Measurements from ENCODE around the gene MESP1.
"Not testable (repeated sequence)": the region's sequence is repeated elsewhere in the genome, so short reads cannot be mapped to it uniquely, and the experiment has no call there.

The MESP1 gene

DNA sequence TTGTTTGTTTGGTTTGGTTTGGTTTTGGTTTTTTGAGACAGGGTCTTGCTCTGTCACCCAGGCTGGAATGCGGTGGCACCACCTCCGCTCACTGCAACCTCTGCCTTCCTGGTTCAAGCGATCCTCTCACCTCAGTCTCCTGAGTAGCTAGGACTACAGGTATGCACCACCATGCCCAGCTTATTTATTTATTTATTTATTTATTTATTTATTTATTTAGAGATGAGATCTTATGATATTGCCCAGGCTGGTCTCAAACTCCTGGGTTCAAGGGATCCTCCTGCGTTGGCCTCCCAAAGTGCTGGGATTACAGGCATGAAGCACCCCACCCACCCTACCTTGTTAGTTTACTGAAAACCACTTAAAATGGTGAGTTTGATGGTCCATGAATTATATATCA, 37.5 kb upstream of the MESP1 start:
- H3K79me2 ChIP-seq (ENCODE audit: control insufficient read depth, insufficient read depth, low read length, unreplicated experiment); H3K4me3 ChIP-seq (ENCODE audit: low read depth, low read length); H3K4me1 ChIP-seq (ENCODE audit: control insufficient read depth, insufficient read depth, low read length, unreplicated experiment); H3K27me3 ChIP-seq (ENCODE audit: insufficient read depth, low read length); H2AFZ ChIP-seq (ENCODE audit: low read length, unreplicated experiment); H3K27ac ChIP-seq (ENCODE audit: low read depth, low read length): not testable (repeated sequence)
- H3K36me3 ChIP-seq (ENCODE audit: insufficient read depth, low read length) = peaks cover 62% of the 10 kb centered on the region

DNA sequence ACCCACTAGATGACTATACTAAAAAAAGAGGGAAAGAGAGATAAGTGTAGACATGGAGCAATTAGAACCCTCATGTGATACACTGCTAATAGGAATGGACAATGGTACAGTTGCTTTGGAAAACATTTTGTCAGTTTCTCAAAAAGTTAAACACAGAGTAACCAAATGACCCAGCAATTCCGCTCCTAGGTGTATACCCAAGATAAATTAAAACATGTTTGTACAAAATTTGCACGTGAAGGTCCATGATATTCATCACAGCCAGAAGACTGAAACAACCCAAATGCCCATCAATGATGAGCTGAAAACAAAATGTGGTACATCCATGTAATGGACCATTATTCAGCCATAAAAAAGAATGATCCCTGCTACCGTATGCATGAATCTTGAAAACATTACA, 36.9 kb upstream of the MESP1 start:
- Histone ChIP-seq H2AFZ (ENCODE audit: low read length, unreplicated experiment) (no peak overlapping the region), H3K27me3 (ENCODE audit: insufficient read depth, low read length) (no peaks in the 10 kb centered on the region), H3K4me1 (ENCODE audit: control insufficient read depth, insufficient read depth, low read length, unreplicated experiment) (no peaks in the 10 kb centered on the region), H3K4me3 (ENCODE audit: low read depth, low read length) (no peak overlapping the region), H3K79me2 (ENCODE audit: control insufficient read depth, insufficient read depth, low read length, unreplicated experiment) (no peaks in the 10 kb centered on the region), H3K27ac (ENCODE audit: low read depth, low read length) (no peak overlapping the region), H3K36me3 (ENCODE audit: insufficient read depth, low read length) (peaks cover 62% of the 10 kb centered on the region)

DNA sequence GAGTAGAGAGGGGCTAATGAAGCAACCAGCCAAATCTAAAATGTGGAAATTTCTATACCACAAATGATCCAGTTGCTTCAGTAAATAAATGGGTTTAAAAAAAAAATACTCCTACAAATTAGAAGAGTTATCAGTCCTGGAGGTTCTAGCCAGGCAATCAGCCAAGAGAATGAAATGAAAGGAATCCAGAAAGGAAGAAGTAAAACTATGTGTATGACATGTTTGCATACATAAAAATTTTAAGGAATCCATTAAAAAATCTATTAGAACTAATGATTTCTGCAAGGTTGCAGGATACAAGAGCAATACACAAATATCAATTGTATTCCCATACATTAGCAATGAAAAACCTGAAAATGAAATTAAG, 34.7 kb upstream of the MESP1 start:
- Histone ChIP-seq H3K4me1 (ENCODE audit: control insufficient read depth, insufficient read depth, low read length, unreplicated experiment) (peaks cover 20% of the 10 kb centered on the region), H3K36me3 (ENCODE audit: insufficient read depth, low read length) (peaks cover 42% of the 10 kb centered on the region)

DNA sequence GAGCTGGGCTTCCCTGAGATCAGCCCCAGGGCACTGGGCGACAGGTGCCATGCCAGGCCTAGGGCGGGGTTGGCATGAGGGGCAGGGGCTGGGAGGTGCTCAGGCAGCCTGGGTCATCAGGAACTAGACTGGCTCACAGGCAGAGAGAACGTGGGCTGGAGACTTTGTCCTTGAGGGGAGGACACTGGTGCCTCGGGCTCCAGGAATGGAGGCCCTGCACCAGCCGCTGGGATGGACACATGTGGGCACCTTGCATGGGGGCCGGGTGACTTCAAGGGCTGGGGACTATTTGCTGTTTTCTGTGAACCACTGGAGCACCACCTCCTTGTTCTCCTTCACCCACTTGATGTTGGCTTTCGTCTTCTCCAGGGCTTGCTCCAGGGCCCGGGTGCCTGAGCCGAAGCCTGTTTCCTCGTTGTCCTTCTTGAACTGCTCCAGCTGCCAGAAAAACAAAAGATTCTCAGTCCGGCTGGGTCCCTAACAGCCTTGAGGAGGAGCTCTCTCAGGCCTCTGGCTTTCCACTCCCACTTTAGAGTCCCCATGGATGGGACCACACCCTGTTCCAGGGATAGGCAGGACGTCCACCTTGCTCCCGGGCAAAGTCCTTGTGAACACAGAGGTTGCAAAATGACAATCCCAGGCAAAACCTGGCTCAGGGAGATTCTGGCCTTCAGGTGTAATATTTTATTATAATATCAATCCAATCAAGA, 34.2 kb upstream of the MESP1 start:
- Histone ChIP-seq H2AFZ (ENCODE audit: low read length, unreplicated experiment) (no peak overlapping the region), H3K4me3 (ENCODE audit: low read depth, low read length) (no peak overlapping the region), H3K79me2 (ENCODE audit: control insufficient read depth, insufficient read depth, low read length, unreplicated experiment) (no peaks in the 10 kb centered on the region), H3K27ac (ENCODE audit: low read depth, low read length) (no peak overlapping the region), H3K4me1 (ENCODE audit: control insufficient read depth, insufficient read depth, low read length, unreplicated experiment) (peaks cover 23% of the 10 kb centered on the region), H3K36me3 (ENCODE audit: insufficient read depth, low read length) (peaks cover 36% of the 10 kb centered on the region), H3K27me3 (ENCODE audit: insufficient read depth, low read length) (no peaks in the 10 kb centered on the region)

More for the DNA sequence above, 34.7 kb upstream of the MESP1 start:
- no peaks in the 10 kb centered on the region for H3K27me3 ChIP-seq (ENCODE audit: insufficient read depth, low read length)
- no peak overlapping the region for H2AFZ ChIP-seq (ENCODE audit: low read length, unreplicated experiment)
- no peak overlapping the region for H3K4me3 ChIP-seq (ENCODE audit: low read depth, low read length)
- no peak overlapping the region for H3K27ac ChIP-seq (ENCODE audit: low read depth, low read length)
- H3K79me2 ChIP-seq (ENCODE audit: control insufficient read depth, insufficient read depth, low read length, unreplicated experiment) = no peaks in the 10 kb centered on the region

DNA sequence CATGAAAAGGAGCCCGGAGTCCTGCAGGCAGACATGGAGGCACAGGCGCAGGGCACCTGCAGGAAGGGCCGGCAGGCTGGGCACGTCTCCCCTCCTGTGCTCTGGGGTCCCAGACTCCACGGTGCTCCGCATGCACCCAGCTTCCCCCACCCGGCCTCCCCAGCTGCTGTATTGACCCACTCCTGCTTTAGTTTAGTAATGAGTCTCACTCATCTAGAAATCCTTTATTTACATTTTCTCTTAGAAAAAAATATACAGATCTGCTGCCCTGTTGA, 33.6 kb upstream of the MESP1 start:
- Histone ChIP-seq H3K36me3 (ENCODE audit: insufficient read depth, low read length) (peaks cover 32% of the 10 kb centered on the region), H3K27me3 (ENCODE audit: insufficient read depth, low read length) (no peaks in the 10 kb centered on the region), H3K79me2 (ENCODE audit: control insufficient read depth, insufficient read depth, low read length, unreplicated experiment) (no peaks in the 10 kb centered on the region), H3K4me1 (ENCODE audit: control insufficient read depth, insufficient read depth, low read length, unreplicated experiment) (peaks cover 23% of the 10 kb centered on the region), H3K27ac (ENCODE audit: low read depth, low read length) (no peak overlapping the region), H3K4me3 (ENCODE audit: low read depth, low read length) (no peak overlapping the region), H2AFZ (ENCODE audit: low read length, unreplicated experiment) (no peak overlapping the region)

DNA sequence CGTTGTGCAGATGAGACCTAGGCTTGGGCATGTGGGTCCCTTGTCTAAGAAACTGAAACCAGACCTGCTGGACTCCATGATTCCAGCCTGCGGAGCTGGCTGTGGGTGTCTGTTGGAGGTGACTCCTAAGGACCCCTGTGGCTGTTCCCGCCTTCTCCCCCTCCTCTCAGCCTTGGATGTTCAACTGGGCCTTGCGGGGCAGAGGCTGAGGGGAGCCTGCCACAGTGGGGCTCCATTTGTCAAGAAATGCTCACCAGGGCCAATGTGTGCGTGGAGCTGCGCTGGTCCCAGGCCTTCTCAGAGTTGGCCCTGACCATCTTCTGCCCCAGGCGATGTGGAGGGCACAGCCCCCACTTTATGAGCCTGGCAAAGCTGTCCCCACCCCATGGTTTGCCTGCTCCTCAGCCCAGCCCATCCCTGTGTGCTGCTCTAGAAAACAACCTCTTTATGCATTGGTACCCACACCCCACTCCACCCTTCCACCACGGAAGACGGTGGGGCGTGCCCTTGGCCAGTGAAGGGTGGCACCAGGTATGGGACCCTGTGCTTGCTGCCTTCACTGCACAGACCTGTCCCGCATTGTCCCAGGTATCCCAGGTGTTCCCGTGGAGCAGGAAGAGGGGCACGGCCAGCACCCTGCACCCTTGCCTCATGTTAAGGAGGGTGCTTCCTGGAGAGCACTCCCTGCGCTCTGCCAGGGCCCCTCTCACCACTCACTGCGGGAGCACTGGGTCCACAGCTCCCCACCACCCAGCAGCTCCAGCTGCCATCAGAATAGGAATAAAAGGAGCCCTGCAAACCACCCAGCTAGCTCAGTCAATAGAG, 33.0 kb upstream of the MESP1 start:
- 0 out of 2 replicates have a peak overlapping the region, but pooled peaks have one; percentile 50 for H3K27ac ChIP-seq (ENCODE audit: low read depth, low read length)
- H2AFZ ChIP-seq (ENCODE audit: low read length, unreplicated experiment) = no peak overlapping the region
- peaks cover 23% of the 10 kb centered on the region for H3K4me1 ChIP-seq (ENCODE audit: control insufficient read depth, insufficient read depth, low read length, unreplicated experiment)
- no peak overlapping the region for H3K4me3 ChIP-seq (ENCODE audit: low read depth, low read length)
- no peaks in the 10 kb centered on the region for H3K27me3 ChIP-seq (ENCODE audit: insufficient read depth, low read length)
- peaks cover 27% of the 10 kb centered on the region for H3K36me3 ChIP-seq (ENCODE audit: insufficient read depth, low read length)
- no peaks in the 10 kb centered on the region for H3K79me2 ChIP-seq (ENCODE audit: control insufficient read depth, insufficient read depth, low read length, unreplicated experiment)

DNA sequence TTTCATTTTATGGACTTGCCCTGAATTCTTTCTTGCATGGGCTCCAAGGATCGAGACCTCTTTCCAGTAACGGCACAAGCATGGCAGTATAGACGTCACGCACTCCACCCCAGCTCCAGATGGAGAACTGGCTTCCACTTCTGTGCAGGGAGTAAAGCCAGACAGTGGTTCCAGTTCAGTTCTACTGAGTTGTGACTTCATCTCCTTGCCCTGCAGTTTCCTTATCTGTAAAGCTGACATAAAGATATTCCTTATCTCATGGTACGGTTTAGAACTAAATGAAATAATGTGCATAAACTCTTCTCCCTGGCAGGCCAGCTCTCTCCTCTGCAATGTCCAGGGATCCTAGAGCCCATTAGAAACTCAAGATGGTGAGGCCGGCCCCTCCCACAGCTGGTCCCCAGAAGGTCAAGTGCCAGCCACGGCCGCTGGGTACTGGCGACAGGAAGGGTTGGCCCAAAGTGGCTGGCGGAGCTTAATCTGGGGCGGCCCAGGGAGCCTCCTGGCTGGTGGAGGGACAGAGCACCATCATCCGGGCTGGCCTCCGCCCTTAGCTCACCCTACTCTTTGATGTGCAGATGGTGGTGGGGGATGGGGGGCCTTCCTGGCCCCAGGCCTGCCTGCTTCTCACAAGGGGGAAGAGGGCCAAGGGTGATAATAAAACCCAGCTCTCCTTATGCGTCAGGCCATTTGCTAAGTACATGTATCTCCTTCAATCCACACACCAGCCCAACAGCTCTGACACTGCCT, 32.2 kb upstream of the MESP1 start:
- Histone ChIP-seq H3K4me1 (ENCODE audit: control insufficient read depth, insufficient read depth, low read length, unreplicated experiment) (peaks cover 23% of the 10 kb centered on the region), H2AFZ (ENCODE audit: low read length, unreplicated experiment) (no peak overlapping the region), H3K27ac (ENCODE audit: low read depth, low read length) (peak overlapping the region; percentile 50), H3K79me2 (ENCODE audit: control insufficient read depth, insufficient read depth, low read length, unreplicated experiment) (no peaks in the 10 kb centered on the region), H3K36me3 (ENCODE audit: insufficient read depth, low read length) (peaks cover 19% of the 10 kb centered on the region), H3K27me3 (ENCODE audit: insufficient read depth, low read length) (no peaks in the 10 kb centered on the region), H3K4me3 (ENCODE audit: low read depth, low read length) (no peak overlapping the region)

DNA sequence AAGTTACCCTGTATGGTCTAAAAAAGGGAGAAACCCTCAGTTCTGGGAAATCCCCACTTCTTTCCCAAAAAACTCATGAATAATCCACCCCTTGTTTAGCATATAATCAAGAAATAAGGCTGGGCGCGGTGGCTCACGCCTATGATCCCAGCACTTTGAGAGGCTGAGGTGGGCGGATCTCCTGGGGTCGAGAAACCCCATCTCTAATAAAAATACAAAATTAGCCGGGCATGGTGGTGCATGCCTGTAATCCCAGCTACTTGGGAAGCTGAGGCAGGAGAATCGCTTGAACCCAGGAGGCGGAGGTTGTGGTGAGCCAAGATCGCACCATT, 31.5 kb upstream of the MESP1 start:
- Histone ChIP-seq H3K27ac (ENCODE audit: low read depth, low read length) (peak overlapping the region; percentile 50), H3K4me1 (ENCODE audit: control insufficient read depth, insufficient read depth, low read length, unreplicated experiment) (peaks cover 23% of the 10 kb centered on the region), H3K36me3 (ENCODE audit: insufficient read depth, low read length) (peaks cover 12% of the 10 kb centered on the region)
- H3K27me3 ChIP-seq (ENCODE audit: insufficient read depth, low read length); H3K4me3 ChIP-seq (ENCODE audit: low read depth, low read length); H3K79me2 ChIP-seq (ENCODE audit: control insufficient read depth, insufficient read depth, low read length, unreplicated experiment); H2AFZ ChIP-seq (ENCODE audit: low read length, unreplicated experiment): not testable (repeated sequence)

DNA sequence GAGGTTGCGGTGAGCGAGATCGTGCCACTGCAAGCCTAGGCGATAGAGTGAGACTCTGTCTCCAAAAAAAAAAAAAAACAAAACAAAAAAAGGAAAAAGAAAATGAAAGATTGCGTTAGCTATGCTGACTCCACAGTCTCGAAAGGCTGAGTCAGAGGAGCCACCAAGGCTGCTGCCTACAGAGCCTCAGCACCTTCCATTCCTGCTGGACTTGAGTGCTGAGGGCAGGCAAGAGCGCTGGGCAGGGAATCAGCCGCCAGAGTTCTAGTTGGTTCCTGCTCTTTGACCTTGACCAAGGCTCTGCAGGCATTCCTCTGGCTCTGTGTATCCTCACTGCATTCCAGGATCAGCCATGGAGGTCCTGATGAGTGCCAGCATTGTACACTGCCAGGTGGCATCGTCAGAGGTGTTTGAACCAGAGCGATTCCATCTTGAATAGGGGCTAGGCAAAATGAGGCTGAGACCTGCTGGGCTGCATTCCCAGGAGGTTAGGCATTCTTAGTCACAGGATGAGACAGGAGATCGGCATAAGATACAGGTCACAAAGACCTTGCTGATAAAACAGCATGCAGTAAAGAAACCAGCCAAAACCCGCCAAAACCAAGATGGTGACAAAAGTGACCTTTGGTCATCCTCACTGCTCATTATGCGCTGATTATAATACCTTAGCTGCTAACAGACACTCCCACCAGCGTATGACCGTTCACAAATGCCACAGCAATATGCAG, 31.0 kb upstream of the MESP1 start:
- Histone ChIP-seq H2AFZ (ENCODE audit: low read length, unreplicated experiment) (no peak overlapping the region), H3K36me3 (ENCODE audit: insufficient read depth, low read length) (peaks cover 7% of the 10 kb centered on the region; the same call in 1 of the 2 replicates), H3K4me3 (ENCODE audit: low read depth, low read length) (no peak overlapping the region), H3K4me1 (ENCODE audit: control insufficient read depth, insufficient read depth, low read length, unreplicated experiment) (peaks cover 27% of the 10 kb centered on the region), H3K27me3 (ENCODE audit: insufficient read depth, low read length) (no peaks in the 10 kb centered on the region), H3K27ac (ENCODE audit: low read depth, low read length) (peak overlapping the region; percentile 50), H3K79me2 (ENCODE audit: control insufficient read depth, insufficient read depth, low read length, unreplicated experiment) (no peaks in the 10 kb centered on the region)

DNA sequence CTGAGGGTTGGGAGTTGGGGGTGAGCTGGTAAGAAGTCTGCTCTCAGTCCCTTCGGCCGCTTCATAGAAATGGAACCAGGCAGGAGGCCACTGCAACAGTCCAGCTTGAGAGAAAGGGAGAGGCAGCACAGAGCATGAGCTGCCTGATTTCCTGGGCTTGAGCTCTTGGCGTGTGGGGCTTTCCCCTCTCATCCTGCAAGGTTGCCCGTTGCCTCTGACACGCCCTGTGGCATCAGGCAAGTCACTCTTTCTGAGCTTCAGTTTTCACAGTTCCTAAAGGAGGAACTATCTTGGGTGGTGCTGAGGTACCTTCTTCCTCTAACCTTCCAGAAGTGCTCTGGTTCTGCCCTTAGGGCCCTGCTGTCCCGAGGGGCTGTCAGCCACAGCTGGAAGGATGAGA, 30.0 kb upstream of the MESP1 start:
- H2AFZ ChIP-seq (ENCODE audit: low read length, unreplicated experiment) = no peak overlapping the region
- no peaks in the 10 kb centered on the region for H3K79me2 ChIP-seq (ENCODE audit: control insufficient read depth, insufficient read depth, low read length, unreplicated experiment)
- H3K27me3 ChIP-seq (ENCODE audit: insufficient read depth, low read length) = no peaks in the 10 kb centered on the region
- no peak overlapping the region for H3K4me3 ChIP-seq (ENCODE audit: low read depth, low read length)
- peak overlapping the region; percentile 50; the same call in 1 of the 2 replicates for H3K27ac ChIP-seq (ENCODE audit: low read depth, low read length)
- peaks cover 28% of the 10 kb centered on the region for H3K4me1 ChIP-seq (ENCODE audit: control insufficient read depth, insufficient read depth, low read length, unreplicated experiment)
- H3K36me3 ChIP-seq (ENCODE audit: insufficient read depth, low read length) = peaks cover 6% of the 10 kb centered on the region; the same call in 1 of the 2 replicates
